NB4 (cell line): Measurements from ENCODE around the gene SAA4.

Experiments used
- DNase-seq: peaks from one replicate; pipeline ENCODE4 v3.0.0; 2010; ENCODE audit warnings: low read depth
- H3K4me3 ChIP-seq: one replicate; pipeline ENCODE4 v1.5.1; 2011; ENCODE audit warnings: mild to moderate bottlenecking, low read depth, low read length, moderate library complexity
- MYC ChIP-seq: IDR thresholded peaks from 2 replicates; pipeline ENCODE4 v1.6.1; 2011; ENCODE audit warnings: low read depth, low read length
- POLR2A ChIP-seq: IDR thresholded peaks from 2 replicates; pipeline ENCODE4 v1.6.1; 2011; ENCODE audit warnings: mild to moderate bottlenecking; ENCODE audit not compliant: insufficient read length; ENCODE audit errors: extremely low read depth
- TF ChIP-seq, protein P1 (sequence below): IDR thresholded peaks from one replicate; pipeline ENCODE4 v1.5.1; 2012; ENCODE audit warnings: low read depth, low read length
- TF ChIP-seq, protein P2 (sequence below): IDR thresholded peaks from 2 replicates; pipeline ENCODE4 v1.6.1; 2011; ENCODE audit warnings: low read depth, low read length

The SAA4 gene

DNA sequence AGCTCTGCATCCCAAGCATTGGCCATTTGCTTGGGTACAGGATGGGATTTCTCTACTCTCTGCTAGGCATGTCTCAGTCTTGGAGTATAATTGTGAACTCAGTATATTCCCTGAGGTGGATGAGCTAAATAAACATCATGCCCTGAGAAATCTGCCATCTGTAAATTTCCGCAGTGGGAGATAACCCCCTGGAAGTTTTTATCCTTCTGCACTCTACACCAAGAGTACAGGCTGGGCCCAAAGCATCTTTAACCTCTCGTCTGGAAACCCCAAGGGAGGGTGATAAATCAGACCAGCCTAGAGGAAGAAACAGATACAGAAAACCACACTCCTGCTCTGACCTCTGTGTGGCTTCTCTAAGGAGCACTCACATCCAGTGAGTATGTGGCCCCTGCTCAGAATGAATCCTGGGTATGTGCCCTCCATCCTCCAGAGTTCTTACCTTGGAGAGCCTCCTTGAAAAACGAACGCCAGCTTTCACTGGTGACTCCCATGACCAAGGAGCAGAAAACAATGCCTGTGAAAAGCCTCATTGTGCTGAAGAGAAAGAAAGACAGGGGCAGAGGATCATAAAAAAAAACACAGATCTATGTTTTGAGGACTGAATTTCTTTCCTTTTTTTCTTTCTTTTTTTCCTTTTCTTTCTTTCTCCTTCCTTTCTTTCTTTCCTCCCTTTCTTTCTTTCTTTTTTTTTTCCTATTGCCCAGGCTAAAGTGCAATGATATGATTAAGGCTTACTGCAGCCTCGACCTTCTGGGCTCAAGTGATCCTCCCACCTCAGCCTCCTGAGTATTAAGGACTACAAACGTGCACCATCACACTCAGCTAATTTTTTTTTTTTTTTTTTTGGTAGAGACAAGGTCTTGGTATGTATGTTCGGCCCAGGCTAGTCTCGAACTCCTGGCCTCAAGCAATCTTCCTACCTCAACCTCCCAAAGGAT lies 938 bp downstream of the SAA4 start:
- no peak for DNase-seq
- no peak overlapping the region for H3K4me3 ChIP-seq
- TF ChIP-seq, protein P1, sequence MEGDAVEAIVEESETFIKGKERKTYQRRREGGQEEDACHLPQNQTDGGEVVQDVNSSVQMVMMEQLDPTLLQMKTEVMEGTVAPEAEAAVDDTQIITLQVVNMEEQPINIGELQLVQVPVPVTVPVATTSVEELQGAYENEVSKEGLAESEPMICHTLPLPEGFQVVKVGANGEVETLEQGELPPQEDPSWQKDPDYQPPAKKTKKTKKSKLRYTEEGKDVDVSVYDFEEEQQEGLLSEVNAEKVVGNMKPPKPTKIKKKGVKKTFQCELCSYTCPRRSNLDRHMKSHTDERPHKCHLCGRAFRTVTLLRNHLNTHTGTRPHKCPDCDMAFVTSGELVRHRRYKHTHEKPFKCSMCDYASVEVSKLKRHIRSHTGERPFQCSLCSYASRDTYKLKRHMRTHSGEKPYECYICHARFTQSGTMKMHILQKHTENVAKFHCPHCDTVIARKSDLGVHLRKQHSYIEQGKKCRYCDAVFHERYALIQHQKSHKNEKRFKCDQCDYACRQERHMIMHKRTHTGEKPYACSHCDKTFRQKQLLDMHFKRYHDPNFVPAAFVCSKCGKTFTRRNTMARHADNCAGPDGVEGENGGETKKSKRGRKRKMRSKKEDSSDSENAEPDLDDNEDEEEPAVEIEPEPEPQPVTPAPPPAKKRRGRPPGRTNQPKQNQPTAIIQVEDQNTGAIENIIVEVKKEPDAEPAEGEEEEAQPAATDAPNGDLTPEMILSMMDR = no peak
- TF ChIP-seq, protein P2, sequence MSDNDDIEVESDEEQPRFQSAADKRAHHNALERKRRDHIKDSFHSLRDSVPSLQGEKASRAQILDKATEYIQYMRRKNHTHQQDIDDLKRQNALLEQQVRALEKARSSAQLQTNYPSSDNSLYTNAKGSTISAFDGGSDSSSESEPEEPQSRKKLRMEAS = no peak
- TF ChIP-seq POLR2A (no peak), MYC (no peak)

DNA sequence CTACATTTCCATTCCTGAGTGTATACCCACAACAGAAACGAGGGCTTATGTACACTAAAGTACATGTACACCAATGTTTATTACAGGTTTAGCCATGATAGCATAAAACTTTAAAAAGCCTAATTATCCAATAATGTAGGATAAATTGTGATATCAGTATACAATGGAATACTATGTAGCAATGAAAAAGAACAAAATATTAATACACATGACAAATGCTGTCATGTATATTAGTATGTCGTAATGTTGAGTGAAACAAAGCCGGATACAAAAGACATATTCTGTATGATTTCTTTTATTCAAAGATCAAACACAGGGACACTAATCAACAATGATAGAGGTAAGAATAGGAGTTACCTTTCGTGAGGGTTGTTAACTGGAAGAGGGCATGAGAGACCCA lies 2.7 kb downstream of the SAA4 start:
- TF ChIP-seq, protein P1 = no peak
- DNase-seq = no peak
- H3K4me3 ChIP-seq = no peak overlapping the region

DNA sequence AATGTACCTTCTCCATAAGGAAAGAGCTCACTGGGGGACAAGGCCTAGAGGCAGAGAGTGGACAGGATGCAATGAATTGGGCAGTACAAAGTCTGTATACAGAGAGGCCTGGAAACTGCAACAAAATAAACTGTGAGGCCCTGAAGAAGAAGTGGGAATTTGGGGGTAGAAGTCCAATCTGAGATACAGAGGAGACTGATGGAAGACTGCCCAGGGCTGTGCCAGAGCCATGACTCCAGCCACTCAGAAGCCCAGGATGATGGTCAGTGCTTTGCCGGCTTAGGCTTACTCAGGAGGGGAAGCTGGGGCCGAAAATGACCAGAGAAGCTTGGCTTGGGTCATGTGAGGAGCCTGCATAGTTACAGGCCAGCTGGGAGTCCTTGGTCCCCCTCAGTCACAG lies 5.7 kb downstream of the SAA4 start:
- TF ChIP-seq, protein P1 = no peak
- no peak for TF ChIP-seq MYC
- TF ChIP-seq, protein P2 = no peak
- no peak for TF ChIP-seq POLR2A
- DNase-seq = no peak
- no peak overlapping the region for H3K4me3 ChIP-seq

DNA sequence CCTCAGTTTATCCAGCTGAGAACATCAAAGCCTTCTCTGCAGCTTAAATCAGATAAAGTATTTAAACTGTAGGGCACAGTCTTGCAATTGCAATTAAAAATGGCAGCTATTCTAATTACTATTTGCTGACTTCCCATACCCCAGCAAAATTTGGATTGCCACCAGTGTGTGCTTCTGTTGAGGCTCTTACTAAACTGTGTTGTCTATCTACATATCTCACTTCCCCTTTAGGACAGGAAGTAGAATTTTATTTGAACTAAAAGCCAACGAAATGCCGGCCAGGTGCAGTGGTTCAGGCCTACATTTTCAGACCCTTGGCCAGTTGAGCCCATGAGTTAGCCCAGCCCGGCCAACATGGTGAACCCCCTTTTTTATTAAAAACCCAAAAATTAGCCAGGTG lies 7.1 kb downstream of the SAA4 start:
- TF ChIP-seq, protein P2 = no peak
- TF ChIP-seq POLR2A = no peak
- TF ChIP-seq, protein P1 = no peak
- no peak for TF ChIP-seq MYC
- H3K4me3 ChIP-seq = no peak overlapping the region
- peak; percentile 12 for DNase-seq

DNA sequence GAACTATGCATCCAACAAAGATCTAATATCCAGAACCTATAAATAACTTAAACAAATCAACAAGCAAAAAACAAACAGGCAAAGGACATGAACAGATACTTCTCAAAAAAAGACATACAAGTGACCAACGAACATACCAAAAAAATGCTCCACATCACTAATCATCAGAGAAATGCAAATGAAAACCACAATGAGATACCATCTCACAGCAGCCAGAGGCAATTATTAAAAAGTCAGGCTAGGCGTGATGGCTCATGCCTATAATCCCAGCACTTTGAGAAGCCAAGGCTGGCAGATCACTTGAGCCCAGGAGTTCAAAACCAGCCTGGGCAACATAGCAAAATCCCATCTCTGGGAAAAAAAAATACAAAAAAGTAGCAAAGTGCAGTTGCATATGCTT lies 10.7 kb downstream of the SAA4 start:
- DNase-seq = no peak
- TF ChIP-seq, protein P1 = no peak
- TF ChIP-seq, protein P2 = no peak
- no peak for TF ChIP-seq POLR2A
- TF ChIP-seq MYC = no peak
- H3K4me3 ChIP-seq = no peak overlapping the region
